Neural progenitor cell (in vitro differentiated cells): ENCODE results near the gene TNC.

Source experiments
- CTCF ChIP-seq: fragments of 200-600 bp; sonication (generic); IDR thresholded peaks from 2 replicates; pipeline ENCODE4 v1.5.1; 2017; ENCODE audit warnings: antibody characterized with exemption, mild to moderate bottlenecking
- EZH2 ChIP-seq: fragments of 200-600 bp; sonication (generic); IDR thresholded peaks from 2 replicates; pipeline ENCODE4 v1.6.1; 2017; ENCODE audit warnings: antibody characterized with exemption, mild to moderate bottlenecking, moderate library complexity

- no peak for TF ChIP-seq CTCF
- TF ChIP-seq EZH2 = no peak
Measured at GRCh38 chr9:115127191-115127817, 9.3 kb upstream of the TNC start.
